ENCODE data around the gene ISL1. TPM values are rescaled to one million over a fixed set of nuclear protein-coding genes. Genes with fewer than 3 reads are reported as not detected.

The ISL1 gene
- total and polyA plus RNA-seq, 4 donors = not detected

DNA sequence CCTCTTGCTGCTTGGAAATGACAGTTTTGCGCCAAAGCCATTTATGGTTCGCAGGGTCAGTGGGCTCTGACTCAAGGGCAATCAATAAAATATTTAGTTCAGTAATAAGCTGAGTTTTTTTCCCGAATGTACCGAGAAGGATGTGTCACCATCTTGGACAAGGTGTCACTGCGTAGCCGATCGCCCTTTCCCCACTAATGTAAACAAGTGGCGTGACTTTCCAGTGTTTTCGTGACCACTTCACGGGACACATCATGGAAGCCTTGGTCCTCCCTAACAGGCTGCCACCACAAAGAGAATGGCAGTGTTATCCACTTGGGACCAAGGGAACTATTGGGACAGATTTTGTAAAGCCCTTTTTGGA lies 16.4 kb downstream of the ISL1 start:
- Histone ChIP-seq H3K27ac (ENCODE audit: low read depth in 1 of 2, low read length in 2 of 2) (no peak overlapping the region), H3K36me3 (ENCODE audit: control insufficient read depth in 4 of 4, insufficient read depth in 3 of 4, low read depth in 1 of 4, low read length in 3 of 4) (no peaks in the 10 kb centered on the region), H3K9me3 (ENCODE audit: control insufficient read depth in 4 of 4, low read length in 3 of 4) (no peaks in the 10 kb centered on the region), H3K27me3 (ENCODE audit: control insufficient read depth in 4 of 4, insufficient read depth in 4 of 4, low read length in 3 of 4) (peaks cover 2 to 19% (median 13%) of the 10 kb centered on the region in 4 donors), H3K9ac (ENCODE audit: low read depth in 1 of 2, low read length in 2 of 2) (no peak overlapping the region), H3K4me3 (ENCODE audit: low read depth in 1 of 3, low read length in 3 of 3) (no peak overlapping the region), H3K4me1 (ENCODE audit: control insufficient read depth in 4 of 4, insufficient read depth in 4 of 4, low read length in 3 of 4) (peaks cover 0 to 5% (median 1%) of the 10 kb centered on the region in 4 donors)
- DNase-seq (ENCODE audit: low spot score) = no peak
- 6% methylated on average over 10 of the region's 10 CpGs for WGBS
- no peak for TF ChIP-seq YY1 (IDR thresholded peaks at IDR 0.05)
- no peak for TF ChIP-seq MAX (IDR thresholded peaks at IDR 0.05)
- TF ChIP-seq TAF1 (conservative IDR thresholded peaks at IDR 0.05) = no peak
- TF ChIP-seq JUND (IDR thresholded peaks at IDR 0.05) = no peak
- TF ChIP-seq FOXA1 (IDR thresholded peaks at IDR 0.05) = no peak
- no peak for TF ChIP-seq GABPA (IDR thresholded peaks at IDR 0.05 in 1 of 2, conservative IDR thresholded peaks at IDR 0.05 in 1 of 2)
- TF ChIP-seq FOXA2 (IDR thresholded peaks at IDR 0.05) = no peak
- TF ChIP-seq ZBTB33 (IDR thresholded peaks at IDR 0.05) = no peak
- TF ChIP-seq ATF3 (IDR thresholded peaks at IDR 0.05) = no peak
- TF ChIP-seq SP1 (IDR thresholded peaks at IDR 0.05) = no peak
- no peak for TF ChIP-seq HNF4A (conservative IDR thresholded peaks at IDR 0.05)
- TF ChIP-seq, protein P1, sequence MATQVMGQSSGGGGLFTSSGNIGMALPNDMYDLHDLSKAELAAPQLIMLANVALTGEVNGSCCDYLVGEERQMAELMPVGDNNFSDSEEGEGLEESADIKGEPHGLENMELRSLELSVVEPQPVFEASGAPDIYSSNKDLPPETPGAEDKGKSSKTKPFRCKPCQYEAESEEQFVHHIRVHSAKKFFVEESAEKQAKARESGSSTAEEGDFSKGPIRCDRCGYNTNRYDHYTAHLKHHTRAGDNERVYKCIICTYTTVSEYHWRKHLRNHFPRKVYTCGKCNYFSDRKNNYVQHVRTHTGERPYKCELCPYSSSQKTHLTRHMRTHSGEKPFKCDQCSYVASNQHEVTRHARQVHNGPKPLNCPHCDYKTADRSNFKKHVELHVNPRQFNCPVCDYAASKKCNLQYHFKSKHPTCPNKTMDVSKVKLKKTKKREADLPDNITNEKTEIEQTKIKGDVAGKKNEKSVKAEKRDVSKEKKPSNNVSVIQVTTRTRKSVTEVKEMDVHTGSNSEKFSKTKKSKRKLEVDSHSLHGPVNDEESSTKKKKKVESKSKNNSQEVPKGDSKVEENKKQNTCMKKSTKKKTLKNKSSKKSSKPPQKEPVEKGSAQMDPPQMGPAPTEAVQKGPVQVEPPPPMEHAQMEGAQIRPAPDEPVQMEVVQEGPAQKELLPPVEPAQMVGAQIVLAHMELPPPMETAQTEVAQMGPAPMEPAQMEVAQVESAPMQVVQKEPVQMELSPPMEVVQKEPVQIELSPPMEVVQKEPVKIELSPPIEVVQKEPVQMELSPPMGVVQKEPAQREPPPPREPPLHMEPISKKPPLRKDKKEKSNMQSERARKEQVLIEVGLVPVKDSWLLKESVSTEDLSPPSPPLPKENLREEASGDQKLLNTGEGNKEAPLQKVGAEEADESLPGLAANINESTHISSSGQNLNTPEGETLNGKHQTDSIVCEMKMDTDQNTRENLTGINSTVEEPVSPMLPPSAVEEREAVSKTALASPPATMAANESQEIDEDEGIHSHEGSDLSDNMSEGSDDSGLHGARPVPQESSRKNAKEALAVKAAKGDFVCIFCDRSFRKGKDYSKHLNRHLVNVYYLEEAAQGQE (IDR thresholded peaks at IDR 0.05) = no peak
- TF ChIP-seq, protein P2, sequence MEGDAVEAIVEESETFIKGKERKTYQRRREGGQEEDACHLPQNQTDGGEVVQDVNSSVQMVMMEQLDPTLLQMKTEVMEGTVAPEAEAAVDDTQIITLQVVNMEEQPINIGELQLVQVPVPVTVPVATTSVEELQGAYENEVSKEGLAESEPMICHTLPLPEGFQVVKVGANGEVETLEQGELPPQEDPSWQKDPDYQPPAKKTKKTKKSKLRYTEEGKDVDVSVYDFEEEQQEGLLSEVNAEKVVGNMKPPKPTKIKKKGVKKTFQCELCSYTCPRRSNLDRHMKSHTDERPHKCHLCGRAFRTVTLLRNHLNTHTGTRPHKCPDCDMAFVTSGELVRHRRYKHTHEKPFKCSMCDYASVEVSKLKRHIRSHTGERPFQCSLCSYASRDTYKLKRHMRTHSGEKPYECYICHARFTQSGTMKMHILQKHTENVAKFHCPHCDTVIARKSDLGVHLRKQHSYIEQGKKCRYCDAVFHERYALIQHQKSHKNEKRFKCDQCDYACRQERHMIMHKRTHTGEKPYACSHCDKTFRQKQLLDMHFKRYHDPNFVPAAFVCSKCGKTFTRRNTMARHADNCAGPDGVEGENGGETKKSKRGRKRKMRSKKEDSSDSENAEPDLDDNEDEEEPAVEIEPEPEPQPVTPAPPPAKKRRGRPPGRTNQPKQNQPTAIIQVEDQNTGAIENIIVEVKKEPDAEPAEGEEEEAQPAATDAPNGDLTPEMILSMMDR (IDR thresholded peaks at IDR 0.05; ENCODE audit: low read depth, low read length, missing input control) = no peak
- no peak for TF ChIP-seq EGR1 (IDR thresholded peaks at IDR 0.05; ENCODE audit: low read depth in 2 of 2)
- no peak for TF ChIP-seq HNF4G (IDR thresholded peaks at IDR 0.05)
- TF ChIP-seq RXRA (IDR thresholded peaks at IDR 0.05) = no peak

GRCh38 chr5:51404255-51404654 lies 21.0 kb downstream of the ISL1 start:
- Histone ChIP-seq H3K4me3 (ENCODE audit: low read depth in 1 of 3, low read length in 3 of 3) (no peak overlapping the region), H3K27me3 (ENCODE audit: control insufficient read depth in 4 of 4, insufficient read depth in 4 of 4, low read length in 3 of 4) (peaks cover 0 to 8% (median 4%) of the 10 kb centered on the region in 4 donors), H3K36me3 (ENCODE audit: control insufficient read depth in 4 of 4, insufficient read depth in 3 of 4, low read depth in 1 of 4, low read length in 3 of 4) (no peaks in the 10 kb centered on the region), H3K27ac (ENCODE audit: low read depth in 1 of 2, low read length in 2 of 2) (no peak overlapping the region), H3K9ac (ENCODE audit: low read depth in 1 of 2, low read length in 2 of 2) (no peak overlapping the region), H3K4me1 (ENCODE audit: control insufficient read depth in 4 of 4, insufficient read depth in 4 of 4, low read length in 3 of 4) (peaks cover 0 to under 1% (median 0%) of the 10 kb centered on the region in 4 donors), H3K9me3 (ENCODE audit: control insufficient read depth in 4 of 4, low read length in 3 of 4) (no peaks in the 10 kb centered on the region)
- no peak for TF ChIP-seq GABPA (IDR thresholded peaks at IDR 0.05 in 1 of 2, conservative IDR thresholded peaks at IDR 0.05 in 1 of 2)
- no peak for TF ChIP-seq RXRA (IDR thresholded peaks at IDR 0.05)
- TF ChIP-seq ATF3 (IDR thresholded peaks at IDR 0.05) = no peak
- TF ChIP-seq HNF4A (conservative IDR thresholded peaks at IDR 0.05) = no peak
- no peak for TF ChIP-seq ZBTB33 (IDR thresholded peaks at IDR 0.05)
- TF ChIP-seq YY1 (IDR thresholded peaks at IDR 0.05) = no peak
- TF ChIP-seq JUND (IDR thresholded peaks at IDR 0.05) = no peak
- WGBS = 89% methylated on average over 1 of the region's 1 CpG
- DNase-seq (ENCODE audit: low spot score) = no peak
